ENCODE results near the gene CRYBG1.
"Not testable (repeated sequence)": the region's sequence is repeated elsewhere in the genome, so short reads cannot be mapped to it uniquely, and the experiment has no call there.

CRYBG1 gene

GRCh38 chr6:106387875-106388274, 27.4 kb downstream of the CRYBG1 start:
- Histone ChIP-seq H3K4me1 (no peaks in the 10 kb centered on the region), H3K27me3 (ENCODE audit: low read depth) (peaks cover 14% of the 10 kb centered on the region), H3K9me3 (no peaks in the 10 kb centered on the region), H3K4me3 (no peak overlapping the region), H3K36me3 (replicated peaks) (no peaks in the 10 kb centered on the region)
- in situ Hi-C loops (cut with MboI; ENCODE audit: low sequenced_read_pairs) = no loop called here
- DNase-seq (ENCODE audit: low spot score in 2 of 2) = no peak

GRCh38 chr6:106390088-106390487, 29.6 kb downstream of the CRYBG1 start:
- in situ Hi-C loops (cut with MboI; ENCODE audit: low sequenced_read_pairs) = no loop called here
- Histone ChIP-seq H3K9me3 (no peaks in the 10 kb centered on the region), H3K36me3 (replicated peaks) (no peaks in the 10 kb centered on the region), H3K4me1 (no peaks in the 10 kb centered on the region), H3K27me3 (ENCODE audit: low read depth) (peaks cover 20% of the 10 kb centered on the region), H3K4me3 (no peak overlapping the region)
- DNase-seq (ENCODE audit: low spot score in 2 of 2) = no peak

GRCh38 chr6:106396426-106397220, 36.1 kb downstream of the CRYBG1 start:
- in situ Hi-C loops (cut with MboI; ENCODE audit: low sequenced_read_pairs) = no loop called here
- Histone ChIP-seq H3K36me3 (replicated peaks) (no peaks in the 10 kb centered on the region), H3K27me3 (ENCODE audit: low read depth) (peaks cover 30% of the 10 kb centered on the region), H3K4me1 (no peaks in the 10 kb centered on the region), H3K4me3 (no peak overlapping the region), H3K9me3 (no peaks in the 10 kb centered on the region)
- DNase-seq (ENCODE audit: low spot score in 2 of 2) = no peak

DNA sequence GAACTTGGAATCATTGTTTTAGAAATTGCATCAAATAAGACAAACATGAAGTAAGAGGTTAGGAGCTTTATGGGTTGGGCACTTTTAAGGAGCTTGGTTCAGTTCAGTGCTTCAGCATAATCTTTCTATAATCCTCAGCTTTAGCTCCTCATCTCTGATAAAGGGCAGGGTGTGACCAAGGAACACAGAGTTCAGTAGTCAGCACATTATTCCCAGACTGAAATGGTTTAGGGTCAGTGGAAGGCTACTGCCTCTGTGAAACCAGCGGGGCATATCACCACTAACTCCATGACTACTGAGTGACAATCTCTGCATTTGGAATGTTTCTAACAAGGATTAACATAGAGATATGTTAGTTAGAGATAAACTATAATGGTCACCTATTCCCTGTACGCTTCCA, 36.9 kb downstream of the CRYBG1 start:
- no peaks in the 10 kb centered on the region for H3K36me3 ChIP-seq (replicated peaks)
- H3K27me3 ChIP-seq (ENCODE audit: low read depth) = peaks cover 30% of the 10 kb centered on the region
- H3K9me3 ChIP-seq = no peaks in the 10 kb centered on the region
- DNase-seq (ENCODE audit: low spot score in 2 of 2) = no peak
- no peak overlapping the region for H3K4me3 ChIP-seq
- in situ Hi-C loops (cut with MboI; ENCODE audit: low sequenced_read_pairs) = no loop called here
- no peaks in the 10 kb centered on the region for H3K4me1 ChIP-seq

DNA sequence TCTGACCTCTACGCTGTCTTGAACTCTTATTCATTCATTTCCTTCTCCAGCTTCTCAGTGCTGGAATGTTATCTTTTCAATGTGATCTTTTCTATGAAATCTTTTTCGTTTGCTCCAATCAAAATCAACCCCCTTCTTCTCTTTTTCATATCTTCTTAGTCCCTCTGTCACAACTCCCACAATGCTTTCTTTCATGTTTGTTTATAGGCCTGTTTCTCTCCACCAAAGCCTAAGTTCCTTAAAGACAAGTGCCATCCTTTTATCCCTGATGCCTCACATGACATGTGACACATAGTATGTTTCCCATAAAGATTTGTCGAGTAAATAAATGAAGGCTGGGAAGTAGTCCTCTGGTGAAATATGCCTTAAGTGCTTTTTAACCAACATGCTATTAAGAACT, 38.1 kb downstream of the CRYBG1 start:
- in situ Hi-C loops (cut with MboI; ENCODE audit: low sequenced_read_pairs) = no loop called here
- H3K4me1 ChIP-seq = no peaks in the 10 kb centered on the region
- H3K4me3 ChIP-seq = no peak overlapping the region

DNA sequence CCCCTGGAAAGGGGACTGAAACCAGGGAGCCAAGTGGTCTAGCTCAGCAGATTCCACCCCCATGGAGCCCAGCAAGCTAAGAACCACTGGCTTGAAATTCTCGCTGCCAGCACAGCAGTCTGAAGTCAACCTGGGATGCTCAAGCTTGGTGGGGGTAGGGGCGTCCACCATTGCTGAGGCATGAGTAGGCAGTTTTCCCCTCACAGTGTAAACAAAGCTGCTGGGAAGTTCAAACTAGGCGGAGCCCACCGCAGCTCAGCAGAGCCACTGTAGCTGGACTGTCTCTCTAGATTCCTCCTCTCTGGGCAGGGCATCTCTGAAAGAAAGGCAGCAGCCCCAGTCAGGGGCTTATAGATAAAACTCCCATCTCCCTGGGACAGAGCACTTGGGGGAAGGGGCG, 44.5 kb downstream of the CRYBG1 start:
- H3K4me1 ChIP-seq; in situ Hi-C loops (cut with MboI; ENCODE audit: low sequenced_read_pairs); DNase-seq (ENCODE audit: low spot score in 2 of 2); H3K4me3 ChIP-seq; H3K27me3 ChIP-seq (ENCODE audit: low read depth); H3K36me3 ChIP-seq (replicated peaks); H3K9me3 ChIP-seq: not testable (repeated sequence)

More for the DNA sequence above, 38.1 kb downstream of the CRYBG1 start:
- H3K27me3 ChIP-seq (ENCODE audit: low read depth) = peaks cover 26% of the 10 kb centered on the region
- no peaks in the 10 kb centered on the region for H3K9me3 ChIP-seq
- no peaks in the 10 kb centered on the region for H3K36me3 ChIP-seq (replicated peaks)
- no peak for DNase-seq (ENCODE audit: low spot score in 2 of 2)

DNA sequence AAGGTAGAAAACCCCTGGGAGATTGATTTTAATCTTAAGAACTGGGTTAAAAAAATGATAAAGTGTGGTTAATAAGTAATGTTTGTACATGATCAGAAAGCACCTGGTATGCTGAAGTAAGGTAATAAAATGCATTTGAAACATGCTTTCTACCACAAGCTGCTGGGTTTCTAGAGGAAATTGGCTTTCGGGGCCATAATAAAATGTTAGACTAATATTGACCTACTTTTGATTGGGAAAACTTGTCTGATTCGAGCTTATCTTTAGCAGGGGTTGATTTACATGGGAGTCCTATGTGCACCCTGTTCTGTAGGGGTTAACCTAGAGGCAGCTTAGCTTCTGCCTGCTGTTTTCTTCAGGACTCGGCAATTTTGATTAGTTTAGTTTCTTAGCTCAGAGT, 50.5 kb downstream of the CRYBG1 start:
- Histone ChIP-seq H3K4me1 (no peaks in the 10 kb centered on the region), H3K9me3 (no peaks in the 10 kb centered on the region), H3K36me3 (replicated peaks) (no peaks in the 10 kb centered on the region), H3K4me3 (no peak overlapping the region), H3K27me3 (ENCODE audit: low read depth) (peaks cover 12% of the 10 kb centered on the region; the same call in 1 of the 2 replicates)
- in situ Hi-C loops (cut with MboI; ENCODE audit: low sequenced_read_pairs) = no loop called here
- no peak for DNase-seq (ENCODE audit: low spot score in 2 of 2)

DNA sequence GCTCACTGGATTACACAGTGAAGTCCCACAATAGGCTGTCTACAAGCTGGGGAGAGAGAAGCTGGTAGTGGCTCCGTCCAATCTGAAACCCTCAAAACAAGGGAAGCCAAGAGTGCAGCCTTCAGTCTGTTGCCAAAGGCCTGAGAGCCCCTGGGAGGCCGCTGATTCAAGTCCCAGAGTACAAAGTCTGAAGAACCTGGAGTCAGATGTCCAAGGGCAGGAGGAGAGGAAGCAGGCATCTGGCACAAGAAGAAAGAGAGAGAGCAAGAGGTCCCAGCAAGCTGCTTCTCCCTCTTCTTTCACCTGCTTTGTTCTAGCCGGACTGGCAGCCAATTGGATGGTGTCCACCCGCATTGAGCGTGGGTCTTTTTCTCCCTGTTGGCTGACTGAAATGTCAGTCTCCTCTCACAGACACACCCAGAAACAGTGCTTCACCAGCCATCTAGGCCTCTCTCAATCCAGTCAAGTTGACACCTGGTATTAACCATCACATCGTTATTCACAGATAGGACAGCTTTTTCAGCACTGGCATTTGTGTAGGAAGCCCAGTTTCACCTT, 51.2 kb downstream of the CRYBG1 start:
- H3K27me3 ChIP-seq (ENCODE audit: low read depth) = peaks cover 12% of the 10 kb centered on the region; the same call in 1 of the 2 replicates
- DNase-seq (ENCODE audit: low spot score in 2 of 2) = no peak
- H3K36me3 ChIP-seq (replicated peaks) = no peaks in the 10 kb centered on the region
- H3K9me3 ChIP-seq = no peaks in the 10 kb centered on the region
- no peaks in the 10 kb centered on the region for H3K4me1 ChIP-seq
- H3K4me3 ChIP-seq = no peak overlapping the region
- in situ Hi-C loops (cut with MboI; ENCODE audit: low sequenced_read_pairs) = no loop called here

GRCh38 chr6:106413016-106413415, 52.5 kb downstream of the CRYBG1 start:
- DNase-seq (ENCODE audit: low spot score in 2 of 2) = no peak
- Histone ChIP-seq H3K9me3 (no peaks in the 10 kb centered on the region), H3K36me3 (replicated peaks) (no peaks in the 10 kb centered on the region), H3K27me3 (ENCODE audit: low read depth) (peaks cover 12% of the 10 kb centered on the region; the same call in 1 of the 2 replicates), H3K4me3 (no peak overlapping the region), H3K4me1 (no peaks in the 10 kb centered on the region)
- in situ Hi-C loops (cut with MboI; ENCODE audit: low sequenced_read_pairs) = no loop called here

DNA sequence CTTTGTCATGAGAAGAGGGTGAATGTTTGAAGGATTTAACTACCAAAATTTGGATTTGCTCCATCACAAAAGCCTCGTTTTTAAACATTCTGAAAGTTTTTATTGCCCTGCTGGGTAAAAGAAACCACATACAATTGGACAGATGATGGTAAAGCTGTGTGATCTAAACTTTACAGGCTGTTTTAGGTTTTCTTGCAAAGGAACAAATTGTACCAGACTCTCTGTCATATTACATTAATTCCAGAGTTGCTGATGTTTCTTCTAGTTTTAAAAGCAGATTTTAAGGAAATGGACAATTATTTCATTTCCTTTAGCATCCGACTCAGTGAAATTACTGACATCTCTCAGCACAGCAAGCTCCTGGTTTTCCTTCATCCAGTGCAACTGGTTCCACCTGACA, 53.2 kb downstream of the CRYBG1 start:
- H3K9me3 ChIP-seq = no peaks in the 10 kb centered on the region
- no peak overlapping the region for H3K4me3 ChIP-seq
- H3K36me3 ChIP-seq (replicated peaks) = no peaks in the 10 kb centered on the region
- H3K4me1 ChIP-seq = no peaks in the 10 kb centered on the region
- peaks cover 12% of the 10 kb centered on the region; the same call in 1 of the 2 replicates for H3K27me3 ChIP-seq (ENCODE audit: low read depth)
- no peak for DNase-seq (ENCODE audit: low spot score in 2 of 2)
- in situ Hi-C loops (cut with MboI; ENCODE audit: low sequenced_read_pairs) = no loop called here

- in situ Hi-C loops (cut with MboI; ENCODE audit: low sequenced_read_pairs) = no loop called here
- no peak overlapping the region for H3K4me3 ChIP-seq
- no peaks in the 10 kb centered on the region for H3K4me1 ChIP-seq
- DNase-seq (ENCODE audit: low spot score in 2 of 2) = no peak
- H3K27me3 ChIP-seq (ENCODE audit: low read depth) = 0 out of 2 replicates have a peak, but pooled peaks cover 4% of the 10 kb centered on the region
- no peaks in the 10 kb centered on the region for H3K36me3 ChIP-seq (replicated peaks)
- H3K9me3 ChIP-seq = no peaks in the 10 kb centered on the region
Measured at GRCh38 chr6:106415921-106416320, 55.4 kb downstream of the CRYBG1 start.

GRCh38 chr6:106417572-106418147, 57.1 kb downstream of the CRYBG1 start:
- Histone ChIP-seq H3K4me1 (no peaks in the 10 kb centered on the region), H3K9me3 (no peaks in the 10 kb centered on the region), H3K4me3 (no peak overlapping the region), H3K36me3 (replicated peaks) (no peaks in the 10 kb centered on the region), H3K27me3 (ENCODE audit: low read depth) (0 out of 2 replicates have a peak, but pooled peaks cover 4% of the 10 kb centered on the region)
- in situ Hi-C loops (cut with MboI; ENCODE audit: low sequenced_read_pairs) = no loop called here
- no peak for DNase-seq (ENCODE audit: low spot score in 2 of 2)

DNA sequence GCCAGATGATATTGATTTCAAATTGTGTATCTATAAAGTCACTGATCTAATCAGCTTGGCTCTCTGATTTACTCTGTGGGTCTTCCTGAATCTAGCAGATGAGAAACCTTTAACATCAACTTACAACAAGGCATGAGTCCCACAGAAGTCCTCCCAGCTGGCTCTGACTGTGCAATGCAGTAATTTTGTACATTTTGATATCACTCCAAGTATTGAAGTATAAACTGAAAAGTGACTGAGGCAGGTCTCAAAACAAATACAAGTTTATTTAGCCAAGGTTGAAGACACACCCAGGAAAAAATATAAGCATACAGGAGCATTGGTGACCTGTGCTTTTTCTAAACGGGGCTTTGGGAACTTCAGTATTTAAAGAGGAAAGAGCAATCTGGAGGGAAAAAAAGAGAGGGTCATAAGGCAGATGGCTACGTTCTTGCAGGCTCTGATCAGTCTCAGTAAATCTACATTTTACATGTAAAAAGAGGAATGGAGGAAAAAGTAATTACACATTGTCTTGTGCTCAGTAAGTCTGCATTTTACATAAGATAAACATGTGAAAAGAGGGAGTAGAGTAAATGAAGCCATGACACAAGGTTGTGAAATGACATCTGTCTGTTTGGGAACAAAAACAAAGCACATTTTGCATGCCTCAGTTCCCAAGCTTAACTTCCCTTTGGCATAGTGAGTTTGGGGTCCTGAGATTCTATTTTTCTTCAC, 59.5 kb downstream of the CRYBG1 start:
- Histone ChIP-seq H3K36me3 (replicated peaks) (no peaks in the 10 kb centered on the region), H3K9me3 (no peaks in the 10 kb centered on the region), H3K27me3 (ENCODE audit: low read depth) (no peaks in the 10 kb centered on the region), H3K4me1 (no peaks in the 10 kb centered on the region), H3K4me3 (no peak overlapping the region)
- in situ Hi-C loops (cut with MboI; ENCODE audit: low sequenced_read_pairs) = no loop called here
- DNase-seq (ENCODE audit: low spot score in 2 of 2) = peak in 1 of 2 experiments; percentile 4

DNA sequence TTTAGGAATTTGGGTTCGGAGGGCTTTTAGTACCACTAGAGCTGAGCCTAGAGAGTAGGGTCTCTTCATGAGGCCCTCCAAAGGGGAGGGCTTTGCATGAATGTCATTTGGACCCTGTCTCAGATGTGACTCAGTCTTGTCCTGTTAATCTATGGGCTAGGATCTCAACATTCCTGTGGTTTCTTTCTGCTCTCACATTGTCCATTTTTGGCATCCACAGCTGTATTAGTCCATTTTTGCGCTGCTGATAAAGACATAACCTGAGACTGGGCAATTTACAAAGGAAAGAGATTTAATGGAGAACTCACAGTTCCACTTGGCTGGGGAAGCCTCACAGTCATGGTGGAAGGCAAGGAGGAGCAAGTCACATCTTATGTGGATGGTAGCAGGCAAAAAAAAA, 61.0 kb downstream of the CRYBG1 start:
- Histone ChIP-seq H3K4me1 (no peaks in the 10 kb centered on the region), H3K4me3 (no peak overlapping the region), H3K27me3 (ENCODE audit: low read depth) (no peaks in the 10 kb centered on the region), H3K9me3 (no peaks in the 10 kb centered on the region), H3K36me3 (replicated peaks) (no peaks in the 10 kb centered on the region)
- in situ Hi-C loops (cut with MboI; ENCODE audit: low sequenced_read_pairs) = no loop called here
- DNase-seq (ENCODE audit: low spot score in 2 of 2) = no peak

Data from HAP-1 (cell line).